Measurements from ENCODE around the gene GFRA1. TPM values are rescaled to one million over a fixed set of nuclear protein-coding genes. Genes with fewer than 3 reads are reported as not detected.
A peak's percentile ranks its signal among the peaks of the same experiment; 100 is the strongest.

Gene GFRA1
- total RNA-seq, 1 donor from 2014 or later = 14.0 TPM

GRCh38 chr10:116182426-116182825, 90.6 kb downstream of the GFRA1 start:
- peaks cover 7% of the 10 kb centered on the region for H3K4me1 Mint-ChIP-seq
- H3K4me3 Mint-ChIP-seq = no peak overlapping the region
- TF ChIP-seq EZH2 (IDR thresholded peaks at IDR 0.05) (no peak), EZH2phosphoT487 (IDR thresholded peaks at IDR 0.05) (no peak), CTCF (IDR thresholded peaks at IDR 0.05) (no peak)
- H3K27me3 Mint-ChIP-seq (ENCODE audit: insufficient read depth, low read depth) = no peaks in the 10 kb centered on the region
- H3K36me3 ChIP-seq = no peaks in the 10 kb centered on the region
- no peak overlapping the region for H3K4me3 ChIP-seq
- no peak overlapping the region for H3K27ac Mint-ChIP-seq
- H3F3A ChIP-seq (ENCODE audit: low read depth) = no peaks in the 10 kb centered on the region
- H3K36me3 Mint-ChIP-seq = no peaks in the 10 kb centered on the region
- no peaks in the 10 kb centered on the region for H3K79me2 ChIP-seq (ENCODE audit: low read depth)
- no peak overlapping the region for H2AFZ ChIP-seq (replicated peaks)
- H3K9me3 Mint-ChIP-seq = no peaks in the 10 kb centered on the region
- no peak for DNase-seq (ENCODE audit: low spot score)
- H3K4me2 ChIP-seq = no peak overlapping the region
- no peaks in the 10 kb centered on the region for H3K4me1 ChIP-seq
- H3K27me3 ChIP-seq = no peaks in the 10 kb centered on the region
- no peak overlapping the region for H3K9ac ChIP-seq
- peaks cover 2% of the 10 kb centered on the region for H4K20me1 ChIP-seq (ENCODE audit: low read depth)
- H3K27ac ChIP-seq = no peak overlapping the region
- H3K9me3 ChIP-seq (ENCODE audit: low read depth) = no peaks in the 10 kb centered on the region

GRCh38 chr10:116178086-116178605, 94.9 kb downstream of the GFRA1 start:
- no peak overlapping the region for H2AFZ ChIP-seq (replicated peaks)

GRCh38 chr10:116175231-116175630, 97.8 kb downstream of the GFRA1 start:
- H3K9me3 ChIP-seq (ENCODE audit: low read depth) = no peaks in the 10 kb centered on the region
- peaks cover 24% of the 10 kb centered on the region for H3K4me1 ChIP-seq
- peaks cover 25% of the 10 kb centered on the region for H3K4me1 Mint-ChIP-seq
- no peaks in the 10 kb centered on the region for H3F3A ChIP-seq (ENCODE audit: low read depth)
- no peaks in the 10 kb centered on the region for H3K36me3 ChIP-seq
- peaks cover 2% of the 10 kb centered on the region for H3K27me3 Mint-ChIP-seq (ENCODE audit: insufficient read depth, low read depth)
- TF ChIP-seq CTCF (IDR thresholded peaks at IDR 0.05) = no peak
- TF ChIP-seq EZH2phosphoT487 (IDR thresholded peaks at IDR 0.05) = no peak
- TF ChIP-seq EZH2 (IDR thresholded peaks at IDR 0.05) = no peak
- no peak overlapping the region for H3K27ac ChIP-seq
- no peak overlapping the region for H3K4me3 ChIP-seq
- DNase-seq (ENCODE audit: low spot score) = no peak
- no peaks in the 10 kb centered on the region for H3K27me3 ChIP-seq
- H3K9me3 Mint-ChIP-seq = peaks cover 2% of the 10 kb centered on the region
- H3K79me2 ChIP-seq (ENCODE audit: low read depth) = no peaks in the 10 kb centered on the region
- H3K36me3 Mint-ChIP-seq = no peaks in the 10 kb centered on the region
- H4K20me1 ChIP-seq (ENCODE audit: low read depth) = no peaks in the 10 kb centered on the region
- H2AFZ ChIP-seq (replicated peaks) = no peak overlapping the region
- H3K27ac Mint-ChIP-seq = peak overlapping the region; percentile 80
- H3K4me3 Mint-ChIP-seq = no peak overlapping the region
- no peak overlapping the region for H3K4me2 ChIP-seq
- no peak overlapping the region for H3K9ac ChIP-seq

More at GRCh38 chr10:116178086-116178605, 94.9 kb downstream of the GFRA1 start:
- H3K9me3 ChIP-seq (ENCODE audit: low read depth) = no peaks in the 10 kb centered on the region
- H4K20me1 ChIP-seq (ENCODE audit: low read depth) = no peaks in the 10 kb centered on the region
- no peak for DNase-seq (ENCODE audit: low spot score)
- no peaks in the 10 kb centered on the region for H3K27me3 ChIP-seq
- peaks cover 4% of the 10 kb centered on the region for H3K4me1 ChIP-seq
- H3K4me3 ChIP-seq = no peak overlapping the region
- no peak for TF ChIP-seq EZH2 (IDR thresholded peaks at IDR 0.05)
- no peak for TF ChIP-seq CTCF (IDR thresholded peaks at IDR 0.05)
- TF ChIP-seq EZH2phosphoT487 (IDR thresholded peaks at IDR 0.05) = no peak
- H3K4me2 ChIP-seq = no peak overlapping the region
- H3K9me3 Mint-ChIP-seq = no peaks in the 10 kb centered on the region
- H3K36me3 ChIP-seq = no peaks in the 10 kb centered on the region
- H3F3A ChIP-seq (ENCODE audit: low read depth) = no peaks in the 10 kb centered on the region
- H3K4me1 Mint-ChIP-seq = peaks cover 5% of the 10 kb centered on the region
- no peaks in the 10 kb centered on the region for H3K27me3 Mint-ChIP-seq (ENCODE audit: insufficient read depth, low read depth)
- H3K27ac ChIP-seq = no peak overlapping the region
- H3K4me3 Mint-ChIP-seq = no peak overlapping the region
- no peaks in the 10 kb centered on the region for H3K36me3 Mint-ChIP-seq
- H3K79me2 ChIP-seq (ENCODE audit: low read depth) = no peaks in the 10 kb centered on the region
- no peak overlapping the region for H3K9ac ChIP-seq
- no peak overlapping the region for H3K27ac Mint-ChIP-seq
